K562 (cell line): ENCODE results near the gene FAM107B. TPM values are rescaled to one million over a fixed set of nuclear protein-coding genes. Genes with fewer than 3 reads are reported as not detected.

Source experiments
- POLR3A ChIP-seq: IDR thresholded peaks from 2 replicates; pipeline ENCODE4 v1.6.1; 2011; ENCODE audit warnings: borderline replicate concordance, mild to moderate bottlenecking, moderate library complexity; ENCODE audit not compliant: insufficient read length, insufficient read depth; ENCODE audit errors: extremely low read depth
- PPARD ChIP-seq: fragments of 250-450 bp; sonication (Bioruptor Pico); IDR thresholded peaks from 2 replicates; pipeline ENCODE4 v1.8.0; 2022; ENCODE audit warnings: inconsistent platforms, mild to moderate bottlenecking, moderate library complexity
- PRDM10 ChIP-seq: fragments of 450-650 bp; IDR thresholded peaks from 2 replicates; pipeline ENCODE4 v1.6.1; 2018; ENCODE audit not compliant: partially characterized antibody
- SMARCC2 ChIP-seq: fragments of 450-650 bp; IDR thresholded peaks from 2 replicates; pipeline ENCODE4 v1.6.1; 2017; ENCODE audit warnings: antibody characterized with exemption, moderate library complexity, mild to moderate bottlenecking, low read depth
- TCFL5 ChIP-seq: fragments of 250-450 bp; sonication (Bioruptor Pico); conservative IDR thresholded peaks from 2 replicates; pipeline ENCODE4 v1.6.1; 2021; ENCODE audit warnings: mild to moderate bottlenecking, moderate library complexity, matching md5 sums
- ZNF639 ChIP-seq, 2 experiments: fragments of 200-800 bp in 1 of 2; sonication (Bioruptor generic) in 1 of 2; sonication (generic) in 1 of 2; formaldehyde crosslinking in 1 of 2; IDR thresholded peaks in 1 of 2; conservative IDR thresholded peaks in 1 of 2; 2 replicates each; pipeline versions ENCODE4 v1.5.0 to v1.6.1; 2016 to 2020; ENCODE audit warnings: missing compliant biosample characterization in 1 of 2, missing genetic modification characterization in 1 of 2, missing genetic modification reagents in 1 of 2
- ZNF668 ChIP-seq: fragments of 250-450 bp; sonication (Bioruptor Pico); IDR thresholded peaks from 2 replicates; pipeline ENCODE4 v1.8.0; 2022; ENCODE audit warnings: mild to moderate bottlenecking, inconsistent platforms
- ZNF785 ChIP-seq: fragments of 250-450 bp; sonication (Bioruptor Pico); IDR thresholded peaks from 2 replicates; pipeline ENCODE4 v1.4.0; 2020; ENCODE audit warnings: mild to moderate bottlenecking
- polyA plus RNA-seq, 8 experiments: library from polyadenylated mRNA; depleted of rRNA in 4 of 8; stranded (reverse) in 5 of 8; unstranded in 3 of 8; fragments of >200 nt; fragmentation: Nextera tagmentation in 2 of 8; fragmentation: Illumina TruSeq in 1 of 8; extraction: Ambion mirVana in 2 of 8; extraction: Trizol in 1 of 8; gene quantifications; 2 replicates each; pipeline versions ENCODE4 v1.2.1 to v1.2.3, GENCODE V29; 2011 to 2014; ENCODE audit warnings: inconsistent platforms in 1 of 8, missing spikeins in 1 of 8
- total RNA-seq, 7 experiments: library from RNA; depleted of rRNA in 6 of 7; stranded (reverse); fragments of >200 nt in 6 of 7; fragmentation: Illumina TruSeq in 2 of 7; extraction: Trizol in 2 of 7; gene quantifications; 2 replicates each; pipeline versions ENCODE4 v1.2.1 to v1.2.3, GENCODE V29; 2011 to 2021; ENCODE audit warnings: low replicate concordance in 1 of 7

The FAM107B gene
- total and polyA plus RNA-seq, 9 of the 15 experiments (the other 6 are each of a cell fraction or from before 2014, with no cell fraction given): 0.40 to 2.8 (median 1.4) TPM

- TF ChIP-seq ZNF639 (CRISPR knock-in tag; conservative IDR thresholded peaks at IDR 0.05 in 1 of 2, IDR thresholded peaks at IDR 0.05 in 1 of 2): no peak
- no peak for TF ChIP-seq ZNF785 (CRISPR knock-in tag)
- no peak for TF ChIP-seq ZNF668 (CRISPR knock-in tag)
- no peak for TF ChIP-seq POLR3A
- TF ChIP-seq SMARCC2: no peak
- TF ChIP-seq TCFL5 (CRISPR knock-in tag): no peak
- no peak for TF ChIP-seq PPARD
- TF ChIP-seq PRDM10: no peak
Observed at GRCh38 chr10:14781763-14782162, 7.1 kb upstream of the FAM107B start (continued).
